ENCODE measurements around the gene PPARD.
"Not testable (repeated sequence)": the region's sequence is repeated elsewhere in the genome, so short reads cannot be mapped to it uniquely, and the experiment has no call there.

Gene PPARD

DNA sequence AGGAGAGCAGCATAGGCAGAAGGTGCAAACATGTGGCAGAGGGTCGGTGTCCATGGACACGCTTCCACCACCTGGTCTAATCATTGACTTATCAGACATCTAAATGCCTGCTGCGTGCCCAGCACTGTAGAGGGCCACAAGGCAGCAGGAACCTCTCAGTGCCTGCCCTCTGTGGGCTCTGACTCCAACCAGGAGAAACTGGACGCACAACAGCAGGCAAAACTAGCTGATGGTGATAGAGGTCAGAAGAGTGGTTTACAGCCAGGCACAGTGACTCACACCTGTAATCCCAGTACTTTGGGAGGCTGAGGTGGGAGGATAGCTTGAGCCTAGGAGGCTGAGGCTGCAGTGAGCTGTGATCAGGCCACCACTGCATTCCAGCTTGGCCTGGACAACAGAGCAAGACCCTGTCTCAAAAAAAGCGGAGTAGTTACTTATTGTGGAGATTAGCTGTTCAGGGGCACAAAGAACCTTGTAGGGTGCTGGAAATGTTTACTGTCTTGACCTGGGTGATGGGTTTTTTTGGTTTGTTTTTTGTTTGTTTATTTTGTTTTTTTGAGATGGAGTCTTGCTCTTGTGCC lies 46.5 kb downstream of the PPARD start:
- H3K9me3 ChIP-seq (ENCODE audit: control insufficient read depth, insufficient read depth, low read length), result no peaks in the 10 kb centered on the region
- no peaks in the 10 kb centered on the region for H3K4me1 ChIP-seq (ENCODE audit: control insufficient read depth, insufficient read depth, low read length)
- H3K27me3 ChIP-seq (ENCODE audit: control insufficient read depth, insufficient read depth, low read length), result no peaks in the 10 kb centered on the region
- no peak overlapping the region for H3K27ac ChIP-seq (ENCODE audit: low read depth, low read length)
- H3K9ac ChIP-seq (ENCODE audit: low read depth, low read length), result no peak overlapping the region
- H3K36me3 ChIP-seq (ENCODE audit: control insufficient read depth, insufficient read depth, low read length), result no peaks in the 10 kb centered on the region
- no peak overlapping the region for H3K4me3 ChIP-seq (ENCODE audit: low read depth, low read length)

DNA sequence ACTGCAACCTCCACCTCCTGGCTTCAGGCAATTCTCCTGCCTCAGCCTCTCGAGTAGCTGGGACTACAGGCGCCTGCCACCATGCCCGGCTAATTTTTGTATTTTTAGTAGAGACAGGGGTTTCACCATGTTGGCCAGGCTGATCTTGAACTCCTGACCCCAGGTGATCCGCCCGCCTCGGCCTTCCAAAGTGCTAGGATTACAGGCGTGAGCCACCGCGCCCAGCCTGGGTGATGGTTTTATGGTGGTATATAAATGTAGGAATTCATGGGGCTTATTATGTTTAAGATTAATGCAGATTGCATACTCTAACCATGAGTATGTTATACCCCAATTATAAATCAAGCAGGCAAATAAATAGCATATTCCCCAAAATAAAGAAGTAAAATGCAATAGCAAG lies 47.0 kb downstream of the PPARD start:
- H3K27ac ChIP-seq (ENCODE audit: low read depth, low read length); H3K36me3 ChIP-seq (ENCODE audit: control insufficient read depth, insufficient read depth, low read length); H3K9me3 ChIP-seq (ENCODE audit: control insufficient read depth, insufficient read depth, low read length); H3K9ac ChIP-seq (ENCODE audit: low read depth, low read length); H3K4me1 ChIP-seq (ENCODE audit: control insufficient read depth, insufficient read depth, low read length); H3K27me3 ChIP-seq (ENCODE audit: control insufficient read depth, insufficient read depth, low read length); H3K4me3 ChIP-seq (ENCODE audit: low read depth, low read length): not testable (repeated sequence)

DNA sequence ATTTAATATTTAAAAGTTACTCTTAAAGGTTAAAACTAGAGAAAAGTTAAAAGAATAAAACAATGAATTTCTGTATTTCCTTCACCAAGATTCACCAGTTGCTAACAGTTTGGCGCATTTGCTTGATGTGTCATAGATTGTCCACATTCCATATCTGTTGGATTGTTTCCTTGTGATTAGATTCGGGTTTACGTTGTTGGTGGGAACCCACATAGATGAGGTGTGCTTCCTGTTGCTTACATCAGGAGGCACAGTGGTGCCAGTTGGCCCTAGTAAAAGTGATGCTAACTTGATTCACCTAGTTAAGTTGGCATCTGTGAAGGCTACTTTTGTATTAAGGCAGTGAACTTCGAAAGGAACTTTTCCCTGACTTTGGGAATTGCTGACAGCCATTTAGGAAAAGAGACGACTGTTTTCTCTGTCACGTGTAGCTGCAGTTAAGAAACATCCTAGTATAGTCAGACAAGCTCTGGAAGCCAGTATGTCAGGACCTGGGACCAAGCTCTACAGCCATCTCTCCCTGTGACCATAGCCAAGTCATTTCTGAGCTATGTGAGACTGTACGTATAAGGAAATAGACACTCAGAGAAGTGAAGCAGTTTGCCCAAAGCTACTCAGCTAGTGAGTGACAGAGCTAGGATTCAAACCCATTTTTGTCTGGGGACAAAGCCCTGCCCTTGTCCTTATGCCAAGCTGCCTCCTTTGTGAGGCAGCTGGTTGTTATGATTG lies 49.0 kb downstream of the PPARD start:
- Histone ChIP-seq H3K9me3 (ENCODE audit: control insufficient read depth, insufficient read depth, low read length) (no peaks in the 10 kb centered on the region), H3K4me1 (ENCODE audit: control insufficient read depth, insufficient read depth, low read length) (no peaks in the 10 kb centered on the region), H3K36me3 (ENCODE audit: control insufficient read depth, insufficient read depth, low read length) (no peaks in the 10 kb centered on the region), H3K4me3 (ENCODE audit: low read depth, low read length) (no peak overlapping the region), H3K9ac (ENCODE audit: low read depth, low read length) (no peak overlapping the region), H3K27me3 (ENCODE audit: control insufficient read depth, insufficient read depth, low read length) (no peaks in the 10 kb centered on the region), H3K27ac (ENCODE audit: low read depth, low read length) (no peak overlapping the region)

DNA sequence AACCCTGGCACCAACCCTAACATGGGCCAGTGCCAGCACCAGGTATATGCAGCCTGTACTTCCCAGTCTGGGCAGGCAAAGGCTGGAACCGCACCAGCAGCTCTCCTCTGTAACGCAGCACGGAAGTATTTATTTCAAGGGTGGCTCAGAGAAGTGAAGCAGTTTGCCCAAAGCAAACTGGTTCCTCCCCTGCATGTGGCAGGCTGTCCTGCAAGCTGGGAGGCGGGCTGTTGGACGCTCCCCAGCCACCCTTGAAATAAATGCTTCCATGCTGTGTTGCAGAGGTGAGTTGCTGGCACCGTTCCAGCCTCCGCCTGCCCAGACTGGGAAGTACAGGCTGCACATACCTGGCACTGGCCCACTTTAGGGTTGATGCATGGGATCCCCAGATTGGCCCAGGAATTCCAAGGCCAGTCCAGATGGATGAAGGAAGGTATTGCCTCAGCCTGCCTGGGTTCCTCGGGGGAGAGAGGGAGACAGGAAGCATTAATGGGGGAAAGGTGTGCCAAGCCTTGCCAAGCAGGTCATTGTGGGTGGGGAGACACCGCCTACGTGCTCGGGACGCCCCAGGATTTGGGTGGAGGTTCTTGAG lies 49.8 kb downstream of the PPARD start:
- H3K36me3 ChIP-seq (ENCODE audit: control insufficient read depth, insufficient read depth, low read length), result no peaks in the 10 kb centered on the region
- H3K27ac ChIP-seq (ENCODE audit: low read depth, low read length), result no peak overlapping the region
- H3K4me3 ChIP-seq (ENCODE audit: low read depth, low read length), result no peak overlapping the region
- H3K9me3 ChIP-seq (ENCODE audit: control insufficient read depth, insufficient read depth, low read length), result no peaks in the 10 kb centered on the region
- H3K4me1 ChIP-seq (ENCODE audit: control insufficient read depth, insufficient read depth, low read length), result no peaks in the 10 kb centered on the region
- H3K9ac ChIP-seq (ENCODE audit: low read depth, low read length), result no peak overlapping the region
- H3K27me3 ChIP-seq (ENCODE audit: control insufficient read depth, insufficient read depth, low read length), result no peaks in the 10 kb centered on the region

DNA sequence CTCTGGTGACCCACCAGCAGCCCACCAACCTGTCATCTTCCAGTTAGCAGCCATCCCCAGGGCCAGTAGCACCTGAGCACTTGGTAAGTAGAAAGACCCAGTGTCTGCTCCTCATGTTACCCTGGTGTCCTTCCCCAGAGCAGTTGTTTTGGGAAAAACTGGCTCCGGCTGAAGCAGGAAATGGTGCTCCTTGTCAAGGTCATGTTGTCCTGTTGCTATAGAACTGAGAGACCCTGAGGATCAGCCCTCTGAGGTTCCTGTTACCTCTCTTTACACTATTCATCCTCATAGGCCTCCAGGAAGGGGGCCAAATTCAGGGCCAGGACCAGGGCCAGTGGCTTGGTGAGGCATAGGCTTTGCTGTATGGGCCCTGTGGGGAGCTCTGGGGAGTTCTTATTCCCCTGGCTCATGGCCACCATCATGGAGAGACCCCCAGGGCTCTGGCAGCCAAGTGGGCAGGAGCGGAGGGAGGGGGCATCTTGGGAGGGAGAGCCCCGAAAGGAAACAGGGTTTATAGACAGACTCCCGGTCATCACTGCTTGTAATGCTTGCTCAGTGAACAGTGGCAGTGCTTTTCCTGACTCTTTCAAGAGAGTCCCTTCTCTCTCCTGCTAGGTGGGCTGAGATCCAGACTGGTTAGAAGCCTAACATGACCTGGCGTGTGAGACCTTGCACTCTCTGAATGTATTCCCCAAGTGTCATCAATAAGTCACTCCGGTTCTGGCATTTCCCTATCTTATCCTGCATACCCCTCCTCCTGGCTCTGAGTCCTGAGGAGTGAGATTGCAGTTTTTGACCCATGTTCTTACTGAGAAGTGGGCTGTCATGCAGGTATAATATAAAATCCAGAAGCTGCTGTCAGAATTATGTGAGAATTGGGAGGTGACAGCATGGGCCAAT lies 50.7 kb downstream of the PPARD start:
- no peak overlapping the region for H3K9ac ChIP-seq (ENCODE audit: low read depth, low read length)
- no peak overlapping the region for H3K4me3 ChIP-seq (ENCODE audit: low read depth, low read length)
- peaks cover 7% of the 10 kb centered on the region; the same call in 1 of the 2 replicates for H3K4me1 ChIP-seq (ENCODE audit: control insufficient read depth, insufficient read depth, low read length)
- H3K27me3 ChIP-seq (ENCODE audit: control insufficient read depth, insufficient read depth, low read length), result no peaks in the 10 kb centered on the region
- H3K27ac ChIP-seq (ENCODE audit: low read depth, low read length), result no peak overlapping the region
- H3K9me3 ChIP-seq (ENCODE audit: control insufficient read depth, insufficient read depth, low read length), result no peaks in the 10 kb centered on the region
- H3K36me3 ChIP-seq (ENCODE audit: control insufficient read depth, insufficient read depth, low read length), result no peaks in the 10 kb centered on the region

DNA sequence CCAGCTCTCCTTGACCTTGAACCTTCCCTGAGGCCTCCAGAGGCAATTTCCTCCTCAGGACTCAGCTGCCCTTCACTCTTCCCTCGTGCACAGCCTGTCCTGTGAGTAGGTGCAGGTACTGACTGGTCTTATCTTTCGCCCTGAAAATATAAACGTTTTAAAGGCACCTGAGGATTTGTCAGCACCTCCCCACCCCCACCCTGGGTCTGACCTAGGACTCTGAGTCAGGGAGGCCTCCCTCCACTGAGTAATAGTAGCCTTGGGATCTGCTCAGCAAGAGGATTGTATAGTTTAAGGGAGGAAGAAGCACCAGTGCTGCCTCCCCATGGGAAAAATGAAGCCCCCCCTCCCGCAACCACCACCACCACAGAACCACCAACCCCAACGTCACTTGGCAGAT lies 54.6 kb downstream of the PPARD start:
- Histone ChIP-seq H3K36me3 (ENCODE audit: control insufficient read depth, insufficient read depth, low read length) (no peaks in the 10 kb centered on the region), H3K4me3 (ENCODE audit: low read depth, low read length) (no peak overlapping the region), H3K4me1 (ENCODE audit: control insufficient read depth, insufficient read depth, low read length) (peaks cover 7% of the 10 kb centered on the region; the same call in 1 of the 2 replicates), H3K27me3 (ENCODE audit: control insufficient read depth, insufficient read depth, low read length) (no peaks in the 10 kb centered on the region), H3K9ac (ENCODE audit: low read depth, low read length) (no peak overlapping the region), H3K9me3 (ENCODE audit: control insufficient read depth, insufficient read depth, low read length) (no peaks in the 10 kb centered on the region), H3K27ac (ENCODE audit: low read depth, low read length) (no peak overlapping the region)

DNA sequence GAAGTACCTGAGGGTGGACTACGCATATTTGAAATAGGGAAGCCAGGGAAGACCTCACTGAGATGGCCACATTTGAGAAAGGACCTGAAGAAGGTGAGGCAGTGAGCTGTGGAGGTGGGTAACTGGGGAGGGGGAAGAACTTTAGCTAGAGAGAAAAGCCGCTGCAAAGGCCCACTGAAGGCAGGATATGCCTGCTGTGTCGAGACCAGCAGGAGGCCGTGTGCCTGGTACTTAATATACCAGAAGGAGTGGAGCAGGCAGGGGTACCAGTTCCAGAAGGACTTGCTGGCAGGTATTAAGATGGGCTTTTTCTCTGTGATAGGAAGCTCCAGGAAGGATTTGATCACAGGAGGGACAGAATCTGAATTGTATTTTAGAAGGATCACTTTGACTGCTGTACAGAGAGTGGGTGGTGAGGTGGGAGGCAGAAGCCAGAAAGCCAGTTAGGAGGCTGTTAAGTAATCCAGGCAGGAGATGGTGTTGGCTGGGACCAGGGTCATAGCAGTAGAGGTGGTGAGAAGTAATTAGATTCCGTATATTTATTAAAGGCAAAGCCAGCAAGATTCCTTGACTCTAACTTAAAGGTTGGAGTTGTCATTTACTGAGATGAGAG lies 55.6 kb downstream of the PPARD start:
- no peaks in the 10 kb centered on the region for H3K9me3 ChIP-seq (ENCODE audit: control insufficient read depth, insufficient read depth, low read length)
- no peak overlapping the region for H3K27ac ChIP-seq (ENCODE audit: low read depth, low read length)
- H3K4me3 ChIP-seq (ENCODE audit: low read depth, low read length), result no peak overlapping the region
- H3K4me1 ChIP-seq (ENCODE audit: control insufficient read depth, insufficient read depth, low read length), result peaks cover 7% of the 10 kb centered on the region; the same call in 1 of the 2 replicates
- no peaks in the 10 kb centered on the region for H3K27me3 ChIP-seq (ENCODE audit: control insufficient read depth, insufficient read depth, low read length)
- no peak overlapping the region for H3K9ac ChIP-seq (ENCODE audit: low read depth, low read length)
- no peaks in the 10 kb centered on the region for H3K36me3 ChIP-seq (ENCODE audit: control insufficient read depth, insufficient read depth, low read length)

DNA sequence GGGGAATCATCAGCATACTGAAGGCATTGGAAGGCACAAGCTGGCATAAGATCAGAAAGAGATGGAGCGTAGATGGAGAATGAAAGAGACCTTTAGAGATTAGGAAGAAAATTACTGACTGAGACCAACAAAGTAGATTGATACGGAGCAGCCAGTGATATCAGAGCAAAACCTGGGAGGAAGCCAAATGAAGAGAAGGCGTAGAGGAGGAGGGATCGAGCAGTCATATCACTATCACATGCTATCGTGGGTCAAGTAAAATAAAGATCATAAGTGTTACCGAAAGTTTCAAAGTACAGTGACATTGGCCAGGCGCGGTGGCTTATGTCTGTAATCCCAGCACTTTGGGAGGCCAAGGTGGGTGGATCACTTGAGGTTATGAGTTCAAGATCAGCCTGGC lies 56.2 kb downstream of the PPARD start:
- Histone ChIP-seq H3K9me3 (ENCODE audit: control insufficient read depth, insufficient read depth, low read length) (no peaks in the 10 kb centered on the region), H3K4me3 (ENCODE audit: low read depth, low read length) (no peak overlapping the region), H3K27ac (ENCODE audit: low read depth, low read length) (no peak overlapping the region), H3K36me3 (ENCODE audit: control insufficient read depth, insufficient read depth, low read length) (no peaks in the 10 kb centered on the region), H3K4me1 (ENCODE audit: control insufficient read depth, insufficient read depth, low read length) (peaks cover 7% of the 10 kb centered on the region; the same call in 1 of the 2 replicates), H3K9ac (ENCODE audit: low read depth, low read length) (no peak overlapping the region), H3K27me3 (ENCODE audit: control insufficient read depth, insufficient read depth, low read length) (no peaks in the 10 kb centered on the region)

DNA sequence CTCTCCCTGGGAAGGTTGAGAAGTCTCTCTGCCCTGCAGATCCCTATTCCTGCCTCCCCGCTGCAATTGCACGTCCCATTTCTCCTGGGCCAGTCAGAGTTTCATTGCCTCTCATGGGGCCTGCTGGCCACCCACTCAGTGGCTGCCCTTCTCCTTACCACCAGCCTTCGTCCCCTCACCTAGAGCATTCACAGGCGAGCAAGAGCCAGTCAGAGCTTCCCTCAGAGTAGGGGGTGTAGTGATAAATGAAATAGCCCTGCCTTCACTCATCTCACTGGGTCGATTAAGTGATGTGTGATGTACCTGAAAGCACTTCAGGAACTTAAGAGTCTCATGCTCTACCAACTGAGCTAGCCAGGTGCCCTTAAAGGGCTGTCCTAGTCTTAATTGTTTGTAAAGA lies 57.8 kb downstream of the PPARD start:
- Histone ChIP-seq H3K9me3 (ENCODE audit: control insufficient read depth, insufficient read depth, low read length) (no peaks in the 10 kb centered on the region), H3K27ac (ENCODE audit: low read depth, low read length) (no peak overlapping the region), H3K9ac (ENCODE audit: low read depth, low read length) (no peak overlapping the region), H3K4me1 (ENCODE audit: control insufficient read depth, insufficient read depth, low read length) (peaks cover 7% of the 10 kb centered on the region; the same call in 1 of the 2 replicates), H3K4me3 (ENCODE audit: low read depth, low read length) (no peak overlapping the region), H3K27me3 (ENCODE audit: control insufficient read depth, insufficient read depth, low read length) (no peaks in the 10 kb centered on the region), H3K36me3 (ENCODE audit: control insufficient read depth, insufficient read depth, low read length) (no peaks in the 10 kb centered on the region)

DNA sequence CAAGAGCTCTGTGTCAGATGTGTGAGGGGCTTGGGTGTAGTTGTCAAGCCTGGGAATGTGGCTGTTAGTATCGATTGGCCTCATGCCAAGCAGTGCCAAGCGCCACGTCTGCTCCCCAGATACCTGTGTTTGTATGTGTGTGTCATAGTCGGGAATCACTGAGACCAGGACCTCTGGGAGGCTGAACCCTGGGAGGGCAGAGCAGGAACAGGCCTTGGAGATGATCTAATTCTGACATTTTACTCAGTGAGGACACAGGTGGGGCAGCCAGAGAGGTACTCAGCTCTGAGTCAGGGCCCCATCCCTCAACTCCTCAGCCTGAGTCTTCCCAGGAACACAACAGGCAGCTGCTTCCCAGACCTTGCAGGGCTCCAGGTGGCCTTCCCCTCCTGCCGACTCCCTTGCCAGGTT lies 58.5 kb downstream of the PPARD start:
- Histone ChIP-seq H3K36me3 (ENCODE audit: control insufficient read depth, insufficient read depth, low read length) (no peaks in the 10 kb centered on the region), H3K4me1 (ENCODE audit: control insufficient read depth, insufficient read depth, low read length) (peaks cover 7% of the 10 kb centered on the region; the same call in 1 of the 2 replicates), H3K4me3 (ENCODE audit: low read depth, low read length) (no peak overlapping the region), H3K27me3 (ENCODE audit: control insufficient read depth, insufficient read depth, low read length) (no peaks in the 10 kb centered on the region), H3K27ac (ENCODE audit: low read depth, low read length) (no peak overlapping the region), H3K9ac (ENCODE audit: low read depth, low read length) (no peak overlapping the region), H3K9me3 (ENCODE audit: control insufficient read depth, insufficient read depth, low read length) (no peaks in the 10 kb centered on the region)
